ENCODE data around the gene PLPP4. TPM values are rescaled to one million over a fixed set of nuclear protein-coding genes. Genes with fewer than 3 reads are reported as not detected.

Gene PLPP4
- total RNA-seq, 1 donor from 2014 or later = 2.5 TPM

- no peak overlapping the region for H3K4me3 ChIP-seq
Observed at GRCh38 chr10:120474956-120475355, 17.9 kb downstream of the PLPP4 start.

GRCh38 chr10:120475844-120476791 lies 19.1 kb downstream of the PLPP4 start:
- intact Hi-C loops (cut with DNase I) = no loop called here

More at GRCh38 chr10:120474956-120475355, 17.9 kb downstream of the PLPP4 start:
- Histone ChIP-seq H3K36me3 (no peaks in the 10 kb centered on the region), H3K27ac (no peak overlapping the region), H3K27me3 (no peaks in the 10 kb centered on the region), H3K9me3 (no peaks in the 10 kb centered on the region), H3K4me1 (no peaks in the 10 kb centered on the region)
- TF ChIP-seq POLR2A (IDR thresholded peaks at IDR 0.05) (no peak), CTCF (IDR thresholded peaks at IDR 0.05) (no peak), POLR2AphosphoS5 (IDR thresholded peaks at IDR 0.05; ENCODE audit: insufficient read depth in 1 of 2, low read depth in 1 of 2) (no peak)
- intact Hi-C loops (cut with DNase I) = no loop called here
- peak in 1 of 2 donors; percentile 34 for DNase-seq (ENCODE audit: extremely low spot score in 2 of 2)

GRCh38 chr10:120477021-120477742 lies 20.2 kb downstream of the PLPP4 start:
- Histone ChIP-seq H3K36me3 (no peaks in the 10 kb centered on the region), H3K27ac (no peak overlapping the region), H3K9me3 (no peaks in the 10 kb centered on the region), H3K4me3 (no peak overlapping the region), H3K4me1 (no peaks in the 10 kb centered on the region), H3K27me3 (no peaks in the 10 kb centered on the region)
- TF ChIP-seq POLR2A (IDR thresholded peaks at IDR 0.05) = no peak
- TF ChIP-seq CTCF (IDR thresholded peaks at IDR 0.05) = no peak
- TF ChIP-seq POLR2AphosphoS5 (IDR thresholded peaks at IDR 0.05; ENCODE audit: insufficient read depth in 1 of 2, low read depth in 1 of 2) = no peak
- intact Hi-C loops (cut with DNase I) = no loop called here
- no peak for DNase-seq (ENCODE audit: extremely low spot score in 2 of 2)

More at GRCh38 chr10:120475844-120476791, 19.1 kb downstream of the PLPP4 start:
- peak; percentile 29 to 37 for DNase-seq (ENCODE audit: extremely low spot score in 2 of 2)
- no peaks in the 10 kb centered on the region for H3K9me3 ChIP-seq
- no peaks in the 10 kb centered on the region for H3K36me3 ChIP-seq
- no peak overlapping the region for H3K27ac ChIP-seq
- TF ChIP-seq POLR2AphosphoS5 (IDR thresholded peaks at IDR 0.05; ENCODE audit: insufficient read depth in 1 of 2, low read depth in 1 of 2) (no peak), POLR2A (IDR thresholded peaks at IDR 0.05) (no peak), CTCF (IDR thresholded peaks at IDR 0.05) (no peak)
- H3K27me3 ChIP-seq = no peaks in the 10 kb centered on the region
- no peaks in the 10 kb centered on the region for H3K4me1 ChIP-seq
- H3K4me3 ChIP-seq = no peak overlapping the region

- Histone ChIP-seq H3K36me3 (no peaks in the 10 kb centered on the region), H3K27ac (no peak overlapping the region), H3K27me3 (no peaks in the 10 kb centered on the region), H3K4me3 (no peak overlapping the region), H3K9me3 (no peaks in the 10 kb centered on the region), H3K4me1 (no peaks in the 10 kb centered on the region)
- peak; percentile 64 to 67 for DNase-seq (ENCODE audit: extremely low spot score in 2 of 2)
- intact Hi-C loops (cut with DNase I) = no loop called here
- TF ChIP-seq POLR2A (IDR thresholded peaks at IDR 0.05) = no peak
- TF ChIP-seq CTCF (IDR thresholded peaks at IDR 0.05) = no peak
- TF ChIP-seq POLR2AphosphoS5 (IDR thresholded peaks at IDR 0.05; ENCODE audit: insufficient read depth in 1 of 2, low read depth in 1 of 2) = no peak
Observed at GRCh38 chr10:120477743-120478141, 20.7 kb downstream of the PLPP4 start.
